Activated naive CD8-positive, alpha-beta T cell treated with anti-CD3 and anti-CD28 coated beads, Interleukin-2, amount 50 U/mL, for 24 hours (primary cell): ENCODE data around the gene CRKL.
"Not testable (repeated sequence)": the region's sequence is repeated elsewhere in the genome, so short reads cannot be mapped to it uniquely, and the experiment has no call there.

Experiments used
- ATAC-seq: fragments of 150-1000 bp; cut with Tn5 transposase; one replicate; pipeline ENCODE4 v1.10.0; 2021
- DNase-seq: peaks from one replicate; pipeline ENCODE4 v3.0.0; 2021
- H3K27ac Mint-ChIP-seq: one replicate; pipeline ENCODE4 v1.8.0; 2021; ENCODE audit warnings: mild to moderate bottlenecking, mixed read lengths
- H3K27me3 Mint-ChIP-seq: one replicate; pipeline ENCODE4 v1.8.0; 2021; ENCODE audit warnings: mixed read lengths
- H3K36me3 Mint-ChIP-seq: one replicate; pipeline ENCODE4 v1.8.0; 2021; ENCODE audit warnings: low read depth, mixed read lengths
- H3K4me1 Mint-ChIP-seq: one replicate; pipeline ENCODE4 v1.8.0; 2021; ENCODE audit warnings: mixed read lengths
- H3K4me3 Mint-ChIP-seq: one replicate; pipeline ENCODE4 v1.8.0; 2021; ENCODE audit warnings: mild to moderate bottlenecking, moderate library complexity, mixed read lengths
- H3K9me3 Mint-ChIP-seq: one replicate; pipeline ENCODE4 v1.8.0; 2021; ENCODE audit warnings: mixed read lengths

Gene CRKL

DNA sequence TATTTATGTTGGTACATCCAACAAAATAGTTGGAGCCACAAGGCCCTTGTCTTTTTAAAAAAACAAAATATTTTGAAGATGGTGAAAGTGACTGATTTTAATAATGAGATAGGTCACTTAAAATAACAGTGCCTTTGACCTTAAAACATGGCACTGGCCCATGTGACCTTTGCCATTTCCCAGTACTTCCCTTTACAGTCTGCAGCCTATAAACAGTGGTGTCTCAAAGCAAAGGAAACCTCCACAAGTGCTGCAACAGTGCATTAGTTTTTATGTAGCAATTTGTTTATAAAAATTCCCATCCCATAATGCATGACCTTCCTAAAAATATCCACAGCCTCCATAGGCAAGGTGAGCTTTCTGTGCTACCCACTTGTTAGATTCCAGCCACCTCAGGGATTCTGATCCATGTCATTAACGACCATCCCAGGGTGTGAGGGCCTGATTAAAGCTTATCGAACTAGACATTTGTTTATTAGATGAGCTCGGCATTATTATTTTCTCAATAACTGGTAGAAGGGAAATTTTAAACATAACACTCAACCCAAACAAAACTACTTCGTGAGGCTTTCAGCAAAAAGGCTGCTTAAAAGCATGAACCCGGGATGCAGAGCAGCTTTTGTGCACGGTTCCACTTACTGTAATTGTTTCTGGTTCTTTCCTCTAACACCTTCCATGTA lies 28.0 kb upstream of the CRKL start:
- Mint-ChIP-seq H3K36me3 (peaks cover 20% of the 10 kb centered on the region), H3K27ac (no peak overlapping the region), H3K27me3 (no peaks in the 10 kb centered on the region), H3K4me1 (peaks cover 2% of the 10 kb centered on the region), H3K9me3 (no peaks in the 10 kb centered on the region), H3K4me3 (no peak overlapping the region)
- no peak for ATAC-seq
- no peak for DNase-seq

DNA sequence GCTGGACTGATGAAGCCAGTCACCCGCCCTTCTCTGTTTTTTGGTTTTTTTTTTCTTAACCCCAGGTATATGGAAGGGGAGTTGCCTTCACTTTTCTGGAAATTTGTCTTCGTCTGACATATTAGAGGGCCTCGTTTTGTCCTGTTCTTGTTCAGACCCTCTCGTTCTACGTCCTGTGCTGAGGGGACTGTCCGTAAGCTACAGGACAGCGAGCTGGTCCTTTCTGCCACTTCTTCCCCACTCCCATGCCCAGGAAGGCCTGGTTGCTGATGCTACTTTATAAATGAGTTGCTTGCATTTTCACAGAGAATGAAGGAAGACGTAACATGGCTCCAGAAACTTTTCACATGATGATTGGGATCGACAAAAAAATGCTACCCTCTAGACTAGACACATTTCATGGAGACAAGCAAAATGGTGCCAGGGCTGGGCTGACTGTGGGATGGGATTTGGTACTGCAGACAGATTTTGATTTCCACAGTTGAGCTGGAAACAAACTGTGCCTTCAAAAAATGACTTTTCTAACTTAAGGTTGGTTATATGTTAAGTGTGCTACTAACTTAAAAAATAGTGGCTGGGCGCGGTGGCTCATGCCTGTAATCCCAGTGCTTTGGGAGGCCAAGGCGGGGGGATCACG lies 27.2 kb upstream of the CRKL start:
- H3K9me3 Mint-ChIP-seq = no peaks in the 10 kb centered on the region
- peaks cover 16% of the 10 kb centered on the region for H3K36me3 Mint-ChIP-seq
- H3K27me3 Mint-ChIP-seq = no peaks in the 10 kb centered on the region
- H3K4me1 Mint-ChIP-seq = peaks cover 2% of the 10 kb centered on the region
- DNase-seq (no peak), ATAC-seq (no peak)
- H3K4me3 Mint-ChIP-seq = no peak overlapping the region
- H3K27ac Mint-ChIP-seq = no peak overlapping the region

DNA sequence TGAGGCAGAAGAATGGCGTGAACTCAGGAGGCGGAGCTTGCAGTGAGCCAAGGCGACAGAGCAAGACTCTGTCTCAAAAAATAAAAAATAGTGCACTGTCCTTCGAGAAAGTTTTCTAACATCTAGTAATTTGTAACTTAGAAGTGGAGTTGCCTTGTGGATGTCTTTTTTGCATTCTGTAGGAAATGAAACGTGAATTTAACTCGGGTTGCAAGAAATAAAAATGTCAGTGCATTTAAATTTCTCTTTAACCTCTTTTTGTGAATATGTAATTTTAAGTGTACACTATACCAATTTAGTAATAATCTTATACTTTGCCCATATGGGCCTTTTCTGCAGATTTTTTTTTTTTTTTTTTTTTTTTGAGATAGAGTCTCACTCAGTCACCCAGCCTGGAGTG lies 26.2 kb upstream of the CRKL start:
- Mint-ChIP-seq H3K36me3 (peaks cover 14% of the 10 kb centered on the region), H3K27ac (no peak overlapping the region), H3K4me3 (no peak overlapping the region), H3K4me1 (no peaks in the 10 kb centered on the region), H3K9me3 (no peaks in the 10 kb centered on the region), H3K27me3 (peaks cover 4% of the 10 kb centered on the region)
- DNase-seq = no peak
- ATAC-seq = no peak

DNA sequence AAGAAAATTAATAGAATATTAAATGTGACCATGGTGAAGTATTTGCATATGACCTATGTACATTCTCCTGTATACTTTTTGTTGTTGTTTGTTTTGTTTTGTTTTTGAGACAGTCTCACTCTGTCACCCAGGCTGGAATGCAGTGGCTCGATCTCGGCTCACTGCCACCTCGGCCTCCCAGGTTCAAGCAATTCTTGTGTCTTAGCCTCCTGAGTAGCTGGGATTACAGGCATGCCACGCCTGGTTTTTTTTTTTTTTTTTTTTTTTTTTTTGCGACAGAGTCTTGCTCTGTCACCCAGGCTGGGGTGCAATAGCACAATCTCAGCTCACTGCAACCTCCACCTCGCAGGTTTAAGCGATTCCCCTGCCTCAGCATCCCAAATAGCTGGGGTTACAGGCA lies 19.5 kb upstream of the CRKL start:
- not testable (repeated sequence) for ATAC-seq, H3K27me3 Mint-ChIP-seq, DNase-seq, H3K4me3 Mint-ChIP-seq, H3K4me1 Mint-ChIP-seq, H3K27ac Mint-ChIP-seq, H3K9me3 Mint-ChIP-seq, H3K36me3 Mint-ChIP-seq

DNA sequence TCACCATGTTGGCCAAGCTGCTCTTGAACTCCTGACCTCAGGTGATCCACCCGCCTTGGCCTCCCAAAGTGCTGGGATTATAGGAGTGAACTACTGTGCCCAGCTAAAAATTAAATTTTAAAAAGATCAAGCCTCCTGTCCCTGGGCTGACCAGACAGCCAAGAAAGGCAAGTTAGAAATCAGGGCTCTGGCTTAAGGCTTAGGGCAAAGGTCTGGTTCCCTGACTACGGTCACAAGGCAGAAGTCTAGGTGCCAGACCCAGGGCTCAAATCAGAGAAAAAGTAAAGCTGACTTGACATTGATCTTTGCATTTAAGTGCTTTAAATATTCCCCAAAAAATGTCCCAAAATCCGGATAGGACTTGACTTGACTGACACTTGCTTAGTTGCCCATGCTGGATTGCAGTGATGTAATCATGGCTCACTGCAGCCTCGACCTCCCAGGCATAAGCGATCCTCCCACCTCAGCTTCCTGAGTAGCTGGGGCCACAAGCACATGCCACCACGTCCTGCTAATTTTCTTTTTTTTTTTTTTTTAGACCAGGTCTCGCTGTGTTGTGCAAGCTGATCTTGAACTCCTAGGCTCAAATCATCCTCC lies 17.3 kb upstream of the CRKL start:
- Mint-ChIP-seq H3K36me3 (no peaks in the 10 kb centered on the region), H3K27me3 (peaks cover 4% of the 10 kb centered on the region), H3K27ac (no peak overlapping the region), H3K4me1 (no peaks in the 10 kb centered on the region), H3K9me3 (no peaks in the 10 kb centered on the region), H3K4me3 (no peak overlapping the region)
- ATAC-seq (no peak), DNase-seq (no peak)

DNA sequence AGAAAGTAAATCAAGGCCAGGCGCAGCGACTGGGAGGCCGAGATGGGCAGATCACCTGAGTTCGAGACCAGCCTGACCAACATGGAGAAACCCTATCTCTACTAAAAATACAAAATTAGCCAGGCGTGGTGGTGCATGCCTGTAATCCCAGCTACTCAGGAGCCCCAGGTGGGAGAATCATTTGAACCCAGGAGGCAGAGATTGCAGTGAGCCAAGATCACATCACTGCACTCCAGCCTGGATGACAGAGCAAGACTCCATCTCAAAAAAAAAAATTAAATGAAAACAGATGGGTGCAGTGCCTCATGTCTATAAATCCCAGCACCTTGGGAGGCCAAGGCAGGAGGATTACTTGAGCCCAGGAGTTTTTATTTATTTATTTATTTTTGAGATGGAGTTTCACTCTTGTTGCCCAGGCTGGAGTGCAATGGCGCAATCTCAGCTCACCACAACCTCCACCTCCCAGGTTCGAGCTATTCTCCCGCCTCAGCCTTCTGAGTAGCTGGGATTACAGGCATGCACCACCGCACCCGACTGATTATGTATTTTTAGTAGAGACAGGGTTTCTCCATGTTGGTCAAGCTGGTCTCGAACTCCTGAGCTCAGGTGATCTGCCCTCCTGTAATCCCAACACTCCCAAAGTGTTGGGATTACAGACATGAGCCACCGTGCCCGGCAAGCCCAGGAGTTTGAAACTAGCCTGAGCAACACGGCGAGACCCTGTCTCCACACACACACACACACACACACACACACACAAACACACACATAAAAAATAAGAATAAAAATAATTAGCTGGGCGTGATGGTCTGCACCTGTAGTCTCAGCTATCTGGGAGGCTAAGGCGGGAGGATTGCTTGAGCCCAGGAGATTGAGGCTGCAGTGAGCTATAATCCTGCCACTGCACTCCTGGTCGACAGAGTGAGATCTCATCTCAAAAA lies 15.8 kb upstream of the CRKL start:
- H3K4me1 Mint-ChIP-seq, H3K27ac Mint-ChIP-seq, H3K36me3 Mint-ChIP-seq, H3K27me3 Mint-ChIP-seq, H3K4me3 Mint-ChIP-seq, DNase-seq, H3K9me3 Mint-ChIP-seq, ATAC-seq: not testable (repeated sequence)

DNA sequence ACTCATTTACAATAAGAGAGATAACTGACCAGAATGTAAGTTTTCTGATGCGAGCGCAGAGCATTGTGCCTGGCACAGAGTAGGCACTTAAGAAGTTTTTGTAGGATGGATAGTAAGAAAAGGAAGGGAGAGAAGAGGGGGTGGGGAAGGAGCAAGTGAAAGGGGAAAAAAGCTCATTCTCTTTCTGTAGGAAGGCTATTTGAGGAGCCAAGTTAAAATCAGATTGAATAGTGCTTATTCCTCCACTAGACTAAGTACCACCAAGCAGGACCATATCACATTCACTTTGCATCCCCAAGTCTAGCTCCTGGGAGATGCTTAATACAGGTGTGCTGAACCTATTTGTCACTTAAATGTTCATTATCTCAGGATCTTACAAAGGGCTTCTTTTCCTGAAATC lies 14.1 kb upstream of the CRKL start:
- no peaks in the 10 kb centered on the region for H3K36me3 Mint-ChIP-seq
- no peaks in the 10 kb centered on the region for H3K9me3 Mint-ChIP-seq
- no peak overlapping the region for H3K4me3 Mint-ChIP-seq
- ATAC-seq (no peak), DNase-seq (no peak)
- peaks cover 3% of the 10 kb centered on the region for H3K27me3 Mint-ChIP-seq
- no peaks in the 10 kb centered on the region for H3K4me1 Mint-ChIP-seq
- no peak overlapping the region for H3K27ac Mint-ChIP-seq

DNA sequence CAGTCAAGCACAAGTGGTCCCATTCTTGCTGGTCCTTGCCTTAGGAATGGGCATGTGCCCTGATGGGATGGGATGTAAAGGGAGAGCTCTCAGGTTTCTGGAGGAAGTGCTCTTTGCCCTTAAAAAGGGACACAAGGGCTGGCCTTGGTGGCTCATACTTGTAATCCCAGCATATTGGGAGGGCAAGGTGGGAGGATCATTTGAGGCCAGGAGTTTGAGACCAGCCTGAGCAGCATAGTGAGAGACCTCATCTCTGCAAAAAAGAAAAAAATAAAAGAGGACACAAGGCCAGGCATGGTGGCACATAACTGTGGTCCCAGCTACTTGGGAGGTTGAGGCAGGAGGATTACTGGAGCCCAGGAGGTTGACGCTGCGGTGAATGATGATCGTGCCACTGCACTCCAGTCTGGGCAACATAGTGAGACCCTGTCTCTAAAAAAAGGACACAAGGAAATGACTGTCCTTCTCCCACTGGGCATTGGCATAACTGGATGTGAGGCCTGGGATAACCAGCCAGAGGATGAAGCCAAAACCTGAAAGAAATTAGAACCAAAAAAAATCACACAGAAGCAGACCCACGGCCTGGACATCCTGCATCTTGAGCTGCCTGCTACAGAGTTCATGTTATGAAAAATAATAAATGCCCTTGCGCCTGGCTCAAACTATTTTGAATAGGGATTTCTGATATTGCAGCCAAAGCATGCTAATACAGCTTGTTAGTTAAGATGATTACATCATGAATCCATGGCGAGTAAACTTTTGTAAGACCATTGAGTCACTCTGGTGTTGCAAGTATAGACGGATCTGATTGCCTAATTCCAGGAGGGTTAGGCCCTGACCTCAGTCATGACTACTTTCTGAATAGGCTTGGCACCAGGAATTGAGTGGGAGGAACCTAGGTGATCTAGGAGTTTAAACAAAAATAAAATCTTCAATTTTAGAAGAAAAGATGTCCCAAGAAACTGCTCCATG lies 12.9 kb upstream of the CRKL start:
- Mint-ChIP-seq H3K27me3 (peaks cover 3% of the 10 kb centered on the region), H3K4me1 (no peaks in the 10 kb centered on the region), H3K9me3 (no peaks in the 10 kb centered on the region), H3K36me3 (no peaks in the 10 kb centered on the region), H3K4me3 (no peak overlapping the region), H3K27ac (no peak overlapping the region)
- ATAC-seq = no peak
- no peak for DNase-seq

DNA sequence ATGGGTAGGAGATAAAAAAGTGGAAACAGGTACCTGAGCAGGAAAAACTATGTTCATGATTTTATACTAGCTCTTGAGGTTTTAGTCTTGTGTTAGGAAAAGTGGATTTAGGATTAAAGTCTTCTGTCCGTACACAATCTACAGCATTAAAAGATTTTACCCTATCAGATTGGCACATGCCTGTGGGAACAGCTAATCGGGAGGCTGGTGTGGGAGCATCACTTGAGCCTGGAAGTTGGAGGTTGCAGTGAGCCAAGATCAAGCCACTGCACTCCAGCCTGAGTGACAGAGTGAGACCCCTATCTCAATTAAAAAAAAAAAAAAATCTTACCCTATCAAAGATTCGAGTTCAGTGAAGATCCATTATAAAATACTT lies 12.2 kb upstream of the CRKL start:
- no peaks in the 10 kb centered on the region for H3K9me3 Mint-ChIP-seq
- DNase-seq (no peak), ATAC-seq (no peak)
- H3K36me3 Mint-ChIP-seq = no peaks in the 10 kb centered on the region
- no peak overlapping the region for H3K27ac Mint-ChIP-seq
- peaks cover under 1% of the 10 kb centered on the region for H3K4me1 Mint-ChIP-seq
- peaks cover 3% of the 10 kb centered on the region for H3K27me3 Mint-ChIP-seq
- no peak overlapping the region for H3K4me3 Mint-ChIP-seq

DNA sequence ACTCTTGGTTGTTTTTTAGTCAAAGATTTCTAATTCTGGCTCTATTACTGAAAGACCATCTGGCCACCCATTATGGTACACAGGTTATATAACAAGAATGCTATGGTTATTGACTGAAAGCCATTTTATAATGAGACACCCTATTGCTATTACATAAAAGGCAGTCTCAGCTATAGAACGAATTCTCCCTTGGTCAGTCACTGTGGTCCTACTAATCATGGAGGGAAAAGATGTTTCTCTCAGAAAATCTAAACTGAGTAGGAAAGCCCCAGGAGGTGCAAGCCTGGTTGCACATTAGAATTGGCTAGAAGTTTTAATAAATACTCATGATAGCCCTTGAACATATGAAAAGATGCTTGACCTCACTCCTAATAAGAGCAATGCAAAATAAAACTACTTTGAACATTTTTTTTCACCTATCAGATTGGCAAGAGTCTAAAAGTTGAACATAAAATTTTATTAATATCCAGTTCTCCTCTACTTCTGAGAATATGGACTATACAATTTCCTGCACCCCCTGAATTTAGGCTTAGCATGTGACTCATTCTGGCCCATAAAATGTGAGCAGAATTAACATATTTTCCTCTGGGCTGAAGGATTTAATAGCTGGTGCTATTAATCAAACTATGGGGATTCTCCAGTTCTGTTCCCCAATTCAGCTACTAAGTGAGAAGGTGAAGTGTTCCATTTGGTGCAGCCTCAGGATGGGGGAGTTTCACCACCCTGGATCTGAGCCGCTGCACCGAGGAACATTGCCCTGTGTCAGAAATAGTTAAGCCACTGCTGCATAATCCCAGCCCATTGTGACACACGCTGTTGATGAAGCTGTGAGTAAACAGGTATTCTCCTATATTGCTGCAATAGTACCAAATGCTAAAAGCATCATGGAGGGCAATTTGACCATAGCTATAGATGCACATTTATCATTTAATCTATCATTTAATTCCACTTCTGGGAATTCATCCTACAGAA lies 11.5 kb upstream of the CRKL start:
- DNase-seq (no peak), ATAC-seq (no peak)
- H3K27me3 Mint-ChIP-seq = peaks cover 3% of the 10 kb centered on the region
- no peaks in the 10 kb centered on the region for H3K36me3 Mint-ChIP-seq
- H3K4me1 Mint-ChIP-seq = peaks cover 4% of the 10 kb centered on the region
- H3K4me3 Mint-ChIP-seq = no peak overlapping the region
- H3K27ac Mint-ChIP-seq = no peak overlapping the region
- H3K9me3 Mint-ChIP-seq = no peaks in the 10 kb centered on the region

DNA sequence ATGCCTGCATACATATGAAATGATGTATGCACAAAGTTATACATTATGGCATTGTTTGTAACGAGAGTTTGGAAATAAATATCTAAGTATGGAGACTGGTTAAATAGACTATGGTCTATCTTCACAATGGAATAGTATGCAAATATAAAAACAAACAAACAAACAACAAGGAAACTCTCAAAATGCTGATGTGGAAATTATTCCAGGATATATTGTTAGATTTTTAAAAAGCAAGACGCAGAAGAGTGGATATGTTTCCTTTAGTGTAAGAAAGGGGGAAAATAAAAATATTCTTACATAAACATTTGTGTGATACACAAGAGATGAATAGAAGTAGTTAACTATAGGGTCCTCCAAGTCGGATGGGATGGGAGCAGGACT lies 10.8 kb upstream of the CRKL start:
- H3K27ac Mint-ChIP-seq = no peak overlapping the region
- peaks cover 4% of the 10 kb centered on the region for H3K4me1 Mint-ChIP-seq
- H3K27me3 Mint-ChIP-seq = peaks cover 3% of the 10 kb centered on the region
- H3K4me3 Mint-ChIP-seq = no peak overlapping the region
- ATAC-seq = no peak
- no peak for DNase-seq
- no peaks in the 10 kb centered on the region for H3K36me3 Mint-ChIP-seq
- H3K9me3 Mint-ChIP-seq = no peaks in the 10 kb centered on the region

DNA sequence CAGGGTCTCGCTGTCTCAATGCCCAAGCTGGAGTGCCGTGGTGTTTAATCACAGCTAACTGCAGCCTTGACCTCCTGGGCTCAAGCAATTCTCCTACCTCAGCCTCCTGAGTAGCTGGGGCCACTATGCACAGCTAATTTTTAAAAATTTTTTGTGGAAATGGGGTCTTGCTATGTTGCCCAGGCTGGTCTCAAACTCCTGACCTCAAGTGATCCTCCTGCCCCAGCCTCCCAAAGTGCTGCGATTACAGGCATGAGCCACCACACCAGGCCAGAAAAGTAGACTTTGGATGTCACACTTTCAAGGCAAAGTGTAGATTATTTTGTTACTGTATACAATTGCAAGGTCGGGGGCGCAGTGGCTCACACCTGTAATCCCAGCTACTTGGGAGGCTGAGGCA lies 8.5 kb upstream of the CRKL start:
- H3K27ac Mint-ChIP-seq, ATAC-seq, DNase-seq, H3K36me3 Mint-ChIP-seq, H3K27me3 Mint-ChIP-seq, H3K9me3 Mint-ChIP-seq, H3K4me1 Mint-ChIP-seq, H3K4me3 Mint-ChIP-seq: not testable (repeated sequence)
